HG02642 (cell line): ENCODE results near the gene MAGEB1.

Source experiments
- ATAC-seq: cut with Tn5 transposase; IDR thresholded peaks from one replicate; pipeline ENCODE4 v1.9.1; 2021; ENCODE audit warnings: mild to moderate bottlenecking; ENCODE audit not compliant: unreplicated experiment, poor library complexity

The MAGEB1 gene

GRCh38 chrX:30296408-30297254 lies 49.7 kb downstream of the MAGEB1 start:
- ATAC-seq: no peak

GRCh38 chrX:30301208-30301607 lies 54.3 kb downstream of the MAGEB1 start:
- ATAC-seq: no peak
